Esophagus squamous epithelium (tissue), 5 donors: ENCODE results near the gene RBM22. TPM values are rescaled to one million over a fixed set of nuclear protein-coding genes. Genes with fewer than 3 reads are reported as not detected.
A peak's percentile ranks its signal among the peaks of the same experiment; 100 is the strongest.

Source experiments
- DNase-seq: peaks from one replicate; lab custom pipeline; 2025; lab: John Stamatoyannopoulos, UW
- H3K27ac ChIP-seq, 4 donors: fragments of 200-600 bp; sonication (generic); one replicate each; pipeline ENCODE4 v1.5.1; 2016 to 2019; ENCODE audit warnings: mild to moderate bottlenecking in 1 of 4
- H3K27me3 ChIP-seq, 4 donors: fragments of 200-600 bp; sonication (generic); 1 replicate in 3 of 4; 2 replicates in 1 of 4; pipeline versions ENCODE4 v1.5.1 to v1.6.0; 2017 to 2021; ENCODE audit warnings: antibody characterized with exemption in 1 of 4
- H3K36me3 ChIP-seq, 3 donors: fragments of 200-600 bp; sonication (generic); one replicate each; pipeline ENCODE4 v1.5.1; 2016 to 2019
- H3K4me1 ChIP-seq, 3 donors: fragments of 200-600 bp; sonication (generic); one replicate each; pipeline ENCODE4 v1.5.1; 2017 to 2019
- H3K4me3 ChIP-seq, 4 donors: fragments of 200-600 bp; sonication (generic); 1 replicate in 3 of 4; 2 replicates in 1 of 4; pipeline ENCODE4 v1.5.1; 2016 to 2019; ENCODE audit warnings: mild to moderate bottlenecking in 2 of 4, moderate library complexity in 1 of 4
- H3K9me3 ChIP-seq, 3 donors: fragments of 200-600 bp; sonication (generic); one replicate each; pipeline ENCODE4 v1.5.1; 2016 to 2019
- CTCF ChIP-seq, 6 experiments: fragments of 450-650 bp in 4 of 6; fragments of 200-600 bp in 2 of 6; sonication (generic) in 2 of 6; IDR thresholded peaks; one replicate each; pipeline ENCODE4 v1.5.1; 2016 to 2019; ENCODE audit warnings: antibody characterized with exemption in 6 of 6, mild to moderate bottlenecking in 4 of 6, moderate library complexity in 4 of 6
- POLR2A ChIP-seq, 4 donors: fragments of 450-650 bp; IDR thresholded peaks; one replicate each; pipeline ENCODE4 v1.6.1; 2017; ENCODE audit warnings: antibody characterized with exemption in 4 of 4, mild to moderate bottlenecking in 4 of 4, moderate library complexity in 3 of 4
- WGBS, 2 donors: methylation state at CpG; one replicate each; pipeline ENCODE4 v1.1.5; 2018; 5-methylcytosine and 5-hydroxymethylcytosine counted together
- intact Hi-C: fragments of 100-400 bp; cut with DNase I; formaldehyde crosslinking; loops from one replicate; pipeline ENCODE4 v1.15.0; 2022
- total RNA-seq, 4 donors: library from RNA; depleted of rRNA; stranded (reverse); fragments of >200 nt; gene quantifications; one replicate each; pipeline ENCODE4 v1.1.0, GENCODE V29; 2016
- donor health status: DM: yes; HTN: yes; CAD: no.

RBM22 gene
- total RNA-seq, 4 donors from 2014 or later: 22.8 to 38.4 (median 28.8) TPM

- intact Hi-C loops: no loop called here
- H3K27me3 ChIP-seq: no peaks in the 10 kb centered on the region
- DNase-seq: no peak
- no peaks in the 10 kb centered on the region for H3K36me3 ChIP-seq
- H3K9me3 ChIP-seq: no peaks in the 10 kb centered on the region
- TF ChIP-seq CTCF (IDR thresholded peaks at IDR 0.05) (no peak), POLR2A (IDR thresholded peaks at IDR 0.05) (no peak)
- H3K4me3 ChIP-seq: peak overlapping the region in 1 of 4 donors; percentile 45
- 40 to 60% methylated on average over 1 to 5 of the region's 5 CpGs for WGBS, 2 donors
- peaks cover 40 to 94% (median 85%) of the 10 kb centered on the region in 3 donors for H3K4me1 ChIP-seq
- peak overlapping the region; percentile 61 to 96 (median 85) for H3K27ac ChIP-seq
Observed at GRCh38 chr5:150641824-150642566, 58.9 kb downstream of the RBM22 start.

GRCh38 chr5:150641006-150641570, 59.8 kb downstream of the RBM22 start:
- Histone ChIP-seq H3K9me3 (no peaks in the 10 kb centered on the region), H3K36me3 (no peaks in the 10 kb centered on the region), H3K4me1 (peaks cover 49 to 100% (median 94%) of the 10 kb centered on the region in 3 donors), H3K27ac (peak overlapping the region; percentile 61 to 96 (median 85)), H3K4me3 (peak overlapping the region in 2 of 4 donors; percentile 5 to 45), H3K27me3 (no peaks in the 10 kb centered on the region)
- intact Hi-C loops: no loop called here
- 27 to 49% methylated on average over 7 to 8 of the region's 9 CpGs for WGBS, 2 donors
- DNase-seq: no peak
- TF ChIP-seq CTCF (IDR thresholded peaks at IDR 0.05): no peak
- no peak for TF ChIP-seq POLR2A (IDR thresholded peaks at IDR 0.05)

Other genes with a start within 250 kb of the RBM22 start
- 100 to 1,000 TPM in 3 of 4 donors, 10 to 100 TPM in 1; 76.5 to 205 (median 118) TPM for gene NDST1, start 192.9 kb downstream of the RBM22 start, total RNA-seq
- 1 to 10 TPM; 2.5 to 8.8 (median 5.6) TPM for gene SYNPO, start 60.4 kb downstream of the RBM22 start, total RNA-seq
- under 1 TPM in 1 of 4 donors, not detected in 3; under 0.01 TPM for gene MYOZ3, start 39.8 kb downstream of the RBM22 start, total RNA-seq
- gene DCTN4, start 58.0 kb upstream of the RBM22 start, total RNA-seq: 10 to 100 TPM; 31.8 to 50.2 (median 36.8) TPM
- 10 to 100 TPM in 3 of 4 donors, 1 to 10 TPM in 1; 6.8 to 38.5 (median 17.6) TPM for gene SMIM3, start 77.7 kb upstream of the RBM22 start, total RNA-seq
- under 1 TPM in 1 of 4 donors, not detected in 3; 0.95 TPM for gene IRGM, start 145.5 kb upstream of the RBM22 start, total RNA-seq
- 1 to 10 TPM; 1.7 to 7.4 (median 4.9) TPM for gene ZNF300, start 203.9 kb upstream of the RBM22 start, total RNA-seq